WTC11 (cell line): ENCODE data around the gene CDK4. TPM values are rescaled to one million over a fixed set of nuclear protein-coding genes. Genes with fewer than 3 reads are reported as not detected.

Experiments used
- ATAC-seq: fragments of 200-7000 bp; cut with Tn5 transposase; 2 replicates; pipeline ENCODE4 v1.10.0; 2021; ENCODE audit warnings: mild to moderate bottlenecking, moderate library complexity
- CTCF ChIA-PET: fragments of 300-600 bp; sonication (Branson Sonifier 250); formaldehyde crosslinking; loops from one replicate; lab custom pipeline; 2021; ENCODE audit warnings: antibody characterized with exemption; lab: Charles Lee
- POLR2A ChIA-PET: fragments of 350-600 bp; sonication (Branson Sonifier 250); formaldehyde crosslinking; loops from one replicate; lab custom pipeline; 2021; ENCODE audit warnings: antibody characterized with exemption; lab: Charles Lee
- DNase-seq: peaks from one replicate; pipeline ENCODE4 v3.0.0; 2021; ENCODE audit warnings: low spot score
- H3K27ac Mint-ChIP-seq: 2 replicates; pipeline ENCODE4 v1.8.0; 2021; ENCODE audit warnings: mixed read lengths
- H3K27me3 Mint-ChIP-seq: 2 replicates; pipeline ENCODE4 v1.8.0; 2021; ENCODE audit warnings: low read depth, mild to moderate bottlenecking, moderate library complexity, mixed read lengths
- H3K36me3 Mint-ChIP-seq: 2 replicates; pipeline ENCODE4 v1.8.0; 2021; ENCODE audit warnings: mixed read lengths
- H3K4me1 Mint-ChIP-seq: 2 replicates; pipeline ENCODE4 v1.8.0; 2022; ENCODE audit warnings: mixed read lengths
- H3K4me3 Mint-ChIP-seq: 2 replicates; pipeline ENCODE4 v1.8.0; 2021; ENCODE audit warnings: mild to moderate bottlenecking, moderate library complexity, mixed read lengths
- H3K9me3 Mint-ChIP-seq: 2 replicates; pipeline ENCODE4 v1.8.0; 2021; ENCODE audit warnings: mixed read lengths
- ARID4B ChIP-seq: sonication (generic); formaldehyde crosslinking; IDR thresholded peaks from 2 replicates; pipeline ENCODE4 v1.8.0; 2023; ENCODE audit warnings: missing genetic modification reagents, mild to moderate bottlenecking, borderline replicate concordance
- ATF1 ChIP-seq: sonication (generic); formaldehyde crosslinking; IDR thresholded peaks from 2 replicates; pipeline ENCODE4 v1.8.1; 2023; ENCODE audit warnings: mild to moderate bottlenecking, moderate library complexity, missing genetic modification reagents
- ATF6 ChIP-seq: sonication (generic); formaldehyde crosslinking; IDR thresholded peaks from 2 replicates; pipeline ENCODE4 v1.8.1; 2023; ENCODE audit warnings: mild to moderate bottlenecking, missing genetic modification reagents
- CBFB ChIP-seq: sonication (generic); formaldehyde crosslinking; IDR thresholded peaks from 2 replicates; pipeline ENCODE4 v1.8.1; 2022; ENCODE audit warnings: mild to moderate bottlenecking, low read depth, missing genetic modification reagents
- CREB1 ChIP-seq: sonication (generic); formaldehyde crosslinking; IDR thresholded peaks from 2 replicates; pipeline ENCODE4 v1.8.0; 2023; ENCODE audit warnings: mild to moderate bottlenecking, missing genetic modification reagents
- CREM ChIP-seq: sonication (generic); formaldehyde crosslinking; IDR thresholded peaks from 2 replicates; pipeline ENCODE4 v1.8.1; 2022; ENCODE audit warnings: mild to moderate bottlenecking, missing genetic modification reagents, moderate library complexity
- E2F5 ChIP-seq: sonication (generic); formaldehyde crosslinking; IDR thresholded peaks from 2 replicates; pipeline ENCODE4 v1.8.1; 2022; ENCODE audit warnings: mild to moderate bottlenecking, moderate library complexity, missing genetic modification reagents
- ETV6 ChIP-seq: sonication (generic); formaldehyde crosslinking; IDR thresholded peaks from 2 replicates; pipeline ENCODE4 v1.8.1; 2022; ENCODE audit warnings: mild to moderate bottlenecking, missing genetic modification reagents
- JUN ChIP-seq: sonication (generic); formaldehyde crosslinking; IDR thresholded peaks from 2 replicates; pipeline ENCODE4 v1.8.0; 2023; ENCODE audit warnings: mild to moderate bottlenecking, missing genetic modification reagents
- MAX ChIP-seq: sonication (generic); formaldehyde crosslinking; IDR thresholded peaks from 2 replicates; pipeline ENCODE4 v1.8.0; 2022; ENCODE audit warnings: mild to moderate bottlenecking, missing genetic modification reagents
- MLX ChIP-seq: sonication (generic); formaldehyde crosslinking; IDR thresholded peaks from 2 replicates; pipeline ENCODE4 v1.8.1; 2023; ENCODE audit warnings: mild to moderate bottlenecking, missing genetic modification reagents, moderate library complexity
- NFATC4 ChIP-seq: fragments of 250-450 bp; sonication (Bioruptor Pico); IDR thresholded peaks from 2 replicates; pipeline ENCODE4 v1.9.0; 2021; ENCODE audit warnings: mild to moderate bottlenecking
- NFYB ChIP-seq: sonication (generic); formaldehyde crosslinking; conservative IDR thresholded peaks from 2 replicates; pipeline ENCODE4 v1.8.0; 2022; ENCODE audit warnings: low read depth, missing genetic modification reagents
- SMAD3 ChIP-seq: sonication (generic); formaldehyde crosslinking; IDR thresholded peaks from 2 replicates; pipeline ENCODE4 v1.8.0; 2022; ENCODE audit warnings: missing genetic modification reagents, mild to moderate bottlenecking, borderline replicate concordance
- TCF7 ChIP-seq: sonication (generic); formaldehyde crosslinking; IDR thresholded peaks from 2 replicates; pipeline ENCODE4 v1.8.0; 2022; ENCODE audit warnings: mild to moderate bottlenecking, low read depth, missing genetic modification reagents, moderate library complexity
- USF1 ChIP-seq: sonication (generic); formaldehyde crosslinking; IDR thresholded peaks from 2 replicates; pipeline ENCODE4 v1.8.0; 2022; ENCODE audit warnings: mild to moderate bottlenecking, missing genetic modification reagents
- ZBTB43 ChIP-seq: sonication (generic); formaldehyde crosslinking; IDR thresholded peaks from 2 replicates; pipeline ENCODE4 v1.8.1; 2023; ENCODE audit warnings: mild to moderate bottlenecking, missing genetic modification reagents
- ZNF263 ChIP-seq: sonication (generic); formaldehyde crosslinking; IDR thresholded peaks from 2 replicates; pipeline ENCODE4 v1.8.1; 2022; ENCODE audit warnings: low read depth, mild to moderate bottlenecking, moderate library complexity, missing genetic modification reagents
- ZNF396 ChIP-seq: fragments of 250-450 bp; sonication (Bioruptor Pico); IDR thresholded peaks from 2 replicates; pipeline ENCODE4 v1.8.0; 2021; ENCODE audit warnings: mild to moderate bottlenecking, moderate library complexity, borderline replicate concordance
- total RNA-seq: library from RNA; stranded (reverse); gene quantifications from 3 replicates; pipeline ENCODE4 v1.2.3, GENCODE V29; 2021

Gene CDK4
- total RNA-seq, 1 experiment from 2014 or later, result 152 TPM

- TF ChIP-seq ARID4B (CRISPR knock-in tag) (no peak), USF1 (CRISPR knock-in tag) (no peak)
Observed at GRCh38 chr12:57779736-57780135, 27.6 kb upstream of the CDK4 start (continued).

GRCh38 chr12:57777911-57778310, 25.8 kb upstream of the CDK4 start:
- no peak overlapping the region for H3K4me3 Mint-ChIP-seq
- no peak overlapping the region for H3K27ac Mint-ChIP-seq
- no peak for ATAC-seq
- H3K4me1 Mint-ChIP-seq, result peaks cover 1% of the 10 kb centered on the region; the same call in 1 of the 2 replicates
- DNase-seq, result no peak
- H3K36me3 Mint-ChIP-seq, result peaks cover 2% of the 10 kb centered on the region; the same call in 1 of the 2 replicates
- H3K9me3 Mint-ChIP-seq, result no peaks in the 10 kb centered on the region
- no peak for TF ChIP-seq NFATC4 (CRISPR knock-in tag)
- no peak for TF ChIP-seq ZNF263 (CRISPR knock-in tag)
- TF ChIP-seq CREM (CRISPR knock-in tag), result no peak
- TF ChIP-seq USF1 (CRISPR knock-in tag), result no peak
- TF ChIP-seq CBFB (CRISPR knock-in tag), result no peak
- TF ChIP-seq MLX (CRISPR knock-in tag), result no peak
- TF ChIP-seq CREB1 (CRISPR knock-in tag), result no peak
- TF ChIP-seq JUN, result no peak
- no peak for TF ChIP-seq ETV6 (CRISPR knock-in tag)
- TF ChIP-seq ATF6, result no peak
- no peak for TF ChIP-seq ATF1 (CRISPR knock-in tag)
- no peak for TF ChIP-seq SMAD3
- TF ChIP-seq MAX (CRISPR knock-in tag), result no peak
- TF ChIP-seq TCF7 (CRISPR knock-in tag), result no peak
- TF ChIP-seq NFYB (CRISPR knock-in tag), result no peak
- no peak for TF ChIP-seq ZBTB43 (CRISPR knock-in tag)
- TF ChIP-seq ZNF396 (CRISPR knock-in tag), result no peak
- no peak for TF ChIP-seq E2F5
- peaks cover 13% of the 10 kb centered on the region for H3K27me3 Mint-ChIP-seq
- ChIA-PET CTCF (interaction anchor here (0.7 to 1.0 kb wide), 2 partner anchors 21 kb away, joined by 3 to 5 read pairs; no protein-coding TSS in a partner anchor), POLR2A (interaction anchor here (0.7 kb wide), 1 partner anchor 66 kb away, joined by 3 read pairs; no protein-coding TSS in a partner anchor)
